Measurements from ENCODE around the gene MTMR4. TPM values are rescaled to one million over a fixed set of nuclear protein-coding genes. Genes with fewer than 3 reads are reported as not detected.

MTMR4 gene
- polyA plus RNA-seq, 1 donor from 2014 or later = 124 TPM

DNA sequence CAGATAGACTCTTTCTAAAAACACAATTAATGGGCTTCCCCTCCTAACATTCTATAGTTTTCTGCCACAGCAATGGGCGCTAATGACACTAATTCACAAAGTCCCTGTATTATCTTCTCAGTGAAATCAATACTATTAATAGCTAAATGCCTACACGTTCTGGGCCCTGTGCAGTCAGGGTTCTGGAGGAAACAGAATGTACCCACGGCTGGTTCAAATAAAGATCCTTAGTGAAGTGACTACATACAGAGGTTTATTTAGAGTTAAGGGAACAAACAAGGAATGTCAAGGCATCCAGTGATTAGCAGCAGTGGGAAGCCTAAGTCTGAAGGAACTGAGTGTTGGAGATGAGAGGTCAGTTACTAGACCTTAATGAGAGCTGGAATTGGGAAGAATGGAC is 43.5 kb upstream of the MTMR4 start:
- Histone ChIP-seq H3F3A (ENCODE audit: insufficient read depth, low read length, poor library complexity, severe bottlenecking) (no peaks in the 10 kb centered on the region), H3K36me3 (ENCODE audit: insufficient read depth, low read length) (no peaks in the 10 kb centered on the region), H3K4me3 (ENCODE audit: low read length) (no peak overlapping the region), H2AFZ (ENCODE audit: low read depth, low read length) (no peak overlapping the region), H4K20me1 (ENCODE audit: insufficient read depth) (no peaks in the 10 kb centered on the region), H3K27ac (ENCODE audit: low read length) (no peak overlapping the region), H3K9ac (ENCODE audit: low read length) (no peak overlapping the region), H3K9me2 (ENCODE audit: insufficient read depth, low read length) (no peaks in the 10 kb centered on the region), H3K27me3 (ENCODE audit: insufficient read depth, low read depth, low read length) (no peaks in the 10 kb centered on the region), H3K79me2 (replicated peaks; ENCODE audit: insufficient read depth, low read length) (no peaks in the 10 kb centered on the region), H3K4me2 (ENCODE audit: low read length) (no peak overlapping the region), H3K9me3 (ENCODE audit: low read length) (no peaks in the 10 kb centered on the region)
- TF ChIP-seq, protein P1, sequence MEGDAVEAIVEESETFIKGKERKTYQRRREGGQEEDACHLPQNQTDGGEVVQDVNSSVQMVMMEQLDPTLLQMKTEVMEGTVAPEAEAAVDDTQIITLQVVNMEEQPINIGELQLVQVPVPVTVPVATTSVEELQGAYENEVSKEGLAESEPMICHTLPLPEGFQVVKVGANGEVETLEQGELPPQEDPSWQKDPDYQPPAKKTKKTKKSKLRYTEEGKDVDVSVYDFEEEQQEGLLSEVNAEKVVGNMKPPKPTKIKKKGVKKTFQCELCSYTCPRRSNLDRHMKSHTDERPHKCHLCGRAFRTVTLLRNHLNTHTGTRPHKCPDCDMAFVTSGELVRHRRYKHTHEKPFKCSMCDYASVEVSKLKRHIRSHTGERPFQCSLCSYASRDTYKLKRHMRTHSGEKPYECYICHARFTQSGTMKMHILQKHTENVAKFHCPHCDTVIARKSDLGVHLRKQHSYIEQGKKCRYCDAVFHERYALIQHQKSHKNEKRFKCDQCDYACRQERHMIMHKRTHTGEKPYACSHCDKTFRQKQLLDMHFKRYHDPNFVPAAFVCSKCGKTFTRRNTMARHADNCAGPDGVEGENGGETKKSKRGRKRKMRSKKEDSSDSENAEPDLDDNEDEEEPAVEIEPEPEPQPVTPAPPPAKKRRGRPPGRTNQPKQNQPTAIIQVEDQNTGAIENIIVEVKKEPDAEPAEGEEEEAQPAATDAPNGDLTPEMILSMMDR (IDR thresholded peaks at IDR 0.05; ENCODE audit: poor library complexity, severe bottlenecking) = no peak
- no peak for TF ChIP-seq EP300 (conservative IDR thresholded peaks at IDR 0.05; ENCODE audit: poor library complexity, severe bottlenecking)
- no peak for TF ChIP-seq MXI1 (conservative IDR thresholded peaks at IDR 0.05; ENCODE audit: poor library complexity, severe bottlenecking)
- no peak for TF ChIP-seq REST (IDR thresholded peaks at IDR 0.05; ENCODE audit: borderline replicate concordance)
- TF ChIP-seq TAF1 (IDR thresholded peaks at IDR 0.05; ENCODE audit: low read depth) = no peak
- TF ChIP-seq POLR2AphosphoS5 (IDR thresholded peaks at IDR 0.05) = no peak
- no peak for TF ChIP-seq RAD21 (conservative IDR thresholded peaks at IDR 0.05)
- no peak for TF ChIP-seq EZH2 (IDR thresholded peaks at IDR 0.05; ENCODE audit: borderline replicate concordance, insufficient read depth, low read length, poor library complexity, severe bottlenecking)
- no peak for TF ChIP-seq SMC3 (conservative IDR thresholded peaks at IDR 0.05; ENCODE audit: poor library complexity)

DNA sequence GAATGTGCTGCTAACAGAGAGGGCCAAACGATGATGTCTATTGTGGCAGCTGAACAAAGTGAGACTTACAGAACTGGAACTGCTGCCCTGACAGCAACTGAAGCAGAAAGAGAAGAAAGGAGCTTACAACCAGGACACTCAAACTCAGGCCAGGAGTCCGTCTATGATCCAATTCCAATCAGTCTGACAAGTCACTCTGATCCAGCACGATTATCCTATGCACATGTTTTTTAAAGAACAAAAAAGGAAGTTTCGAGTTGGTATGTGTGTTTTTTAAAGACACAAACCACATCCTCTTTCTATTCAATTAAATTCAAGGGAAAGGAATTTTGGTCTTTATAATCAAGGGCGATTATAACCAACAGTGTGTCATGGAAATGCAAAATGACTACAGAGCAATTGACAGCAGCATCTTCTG is 42.4 kb upstream of the MTMR4 start:
- Histone ChIP-seq H3K4me2 (ENCODE audit: low read length) (no peak overlapping the region), H3K27ac (ENCODE audit: low read length) (no peak overlapping the region)

More for the DNA sequence above, 42.4 kb upstream of the MTMR4 start:
- no peaks in the 10 kb centered on the region for H3K9me2 ChIP-seq (ENCODE audit: insufficient read depth, low read length)
- TF ChIP-seq RAD21 (conservative IDR thresholded peaks at IDR 0.05) = no peak
- TF ChIP-seq EP300 (conservative IDR thresholded peaks at IDR 0.05; ENCODE audit: poor library complexity, severe bottlenecking) = no peak
- no peak for TF ChIP-seq REST (IDR thresholded peaks at IDR 0.05; ENCODE audit: borderline replicate concordance)
- no peak for TF ChIP-seq POLR2AphosphoS5 (IDR thresholded peaks at IDR 0.05)
- TF ChIP-seq, protein P1 (IDR thresholded peaks at IDR 0.05; ENCODE audit: poor library complexity, severe bottlenecking) = no peak
- no peak for TF ChIP-seq EZH2 (IDR thresholded peaks at IDR 0.05; ENCODE audit: borderline replicate concordance, insufficient read depth, low read length, poor library complexity, severe bottlenecking)
- no peak for TF ChIP-seq TAF1 (IDR thresholded peaks at IDR 0.05; ENCODE audit: low read depth)
- no peaks in the 10 kb centered on the region for H3F3A ChIP-seq (ENCODE audit: insufficient read depth, low read length, poor library complexity, severe bottlenecking)
- H2AFZ ChIP-seq (ENCODE audit: low read depth, low read length) = no peak overlapping the region
- H4K20me1 ChIP-seq (ENCODE audit: insufficient read depth) = no peaks in the 10 kb centered on the region
- H3K27me3 ChIP-seq (ENCODE audit: insufficient read depth, low read depth, low read length) = no peaks in the 10 kb centered on the region
- H3K79me2 ChIP-seq (replicated peaks; ENCODE audit: insufficient read depth, low read length) = no peaks in the 10 kb centered on the region
- H3K9ac ChIP-seq (ENCODE audit: low read length) = no peak overlapping the region
- no peak overlapping the region for H3K4me3 ChIP-seq (ENCODE audit: low read length)
- H3K36me3 ChIP-seq (ENCODE audit: insufficient read depth, low read length) = no peaks in the 10 kb centered on the region
- no peaks in the 10 kb centered on the region for H3K9me3 ChIP-seq (ENCODE audit: low read length)

Data from neural cell (in vitro differentiated cells).